K562 (cell line): ENCODE data around the gene ZNF747. TPM values are rescaled to one million over a fixed set of nuclear protein-coding genes. Genes with fewer than 3 reads are reported as not detected.
A peak's percentile ranks its signal among the peaks of the same experiment; 100 is the strongest.

Experiments used
- CREB1 ChIP-seq, 2 experiments: sonication (generic) in 1 of 2; formaldehyde crosslinking in 1 of 2; IDR thresholded peaks; 2 replicates each; pipeline versions ENCODE4 v1.6.1 to v1.8.0; 2012 to 2022; ENCODE audit warnings: inconsistent platforms in 1 of 2, mild to moderate bottlenecking in 1 of 2, missing genetic modification reagents in 1 of 2, moderate library complexity in 1 of 2
- DNMT1 ChIP-seq: fragments of 450-650 bp; IDR thresholded peaks from 2 replicates; pipeline ENCODE4 v1.6.1; 2016; ENCODE audit warnings: antibody characterized with exemption, mild to moderate bottlenecking
- E2F3 ChIP-seq: fragments of 250-450 bp; sonication (Bioruptor Pico); IDR thresholded peaks from 2 replicates; pipeline ENCODE4 v1.4.0; 2020; ENCODE audit warnings: mild to moderate bottlenecking
- GATAD2A ChIP-seq: fragments of 450-650 bp; IDR thresholded peaks from 2 replicates; pipeline ENCODE4 v1.6.1; 2017
- GTF2A2 ChIP-seq: IDR thresholded peaks from 2 replicates; pipeline ENCODE4 v1.6.1; 2016; ENCODE audit warnings: mild to moderate bottlenecking, missing genetic modification characterization, missing compliant biosample characterization
- KDM5B ChIP-seq: fragments of 200-600 bp; sonication (generic); IDR thresholded peaks from 2 replicates; pipeline ENCODE4 v1.6.1; 2012; ENCODE audit warnings: low read depth, mild to moderate bottlenecking, moderate library complexity, low read length, control low read depth, inconsistent platforms; ENCODE audit not compliant: insufficient replicate concordance
- LEF1 ChIP-seq: fragments of 450-650 bp; IDR thresholded peaks from 2 replicates; pipeline ENCODE4 v1.6.1; 2016; ENCODE audit warnings: mild to moderate bottlenecking
- MAZ ChIP-seq, 2 experiments: fragments of 450-650 bp in 1 of 2; sonication (generic) in 1 of 2; formaldehyde crosslinking; IDR thresholded peaks in 1 of 2; conservative IDR thresholded peaks in 1 of 2; 2 replicates each; pipeline versions ENCODE4 v1.4.0 to v1.5.0; 2020; ENCODE audit warnings: mild to moderate bottlenecking in 1 of 2, missing genetic modification reagents in 1 of 2
- MYNN ChIP-seq, 2 experiments: sonication (generic); formaldehyde crosslinking in 1 of 2; IDR thresholded peaks; 2 replicates each; pipeline versions ENCODE4 v1.5.0 to v1.6.1; 2016 to 2020; ENCODE audit warnings: antibody characterized with exemption in 1 of 2, missing genetic modification reagents in 1 of 2
- NR2C2 ChIP-seq, 2 experiments: fragments of 200-800 bp in 1 of 2; sonication (Bioruptor generic) in 1 of 2; sonication (generic) in 1 of 2; formaldehyde crosslinking in 1 of 2; IDR thresholded peaks; 2 replicates each; pipeline versions ENCODE4 v1.6.1 to v1.8.0; 2016 to 2022; ENCODE audit warnings: mild to moderate bottlenecking in 1 of 2, missing compliant biosample characterization in 1 of 2, missing genetic modification characterization in 1 of 2, missing genetic modification reagents in 1 of 2
- NR4A1 ChIP-seq, 2 experiments: fragments of 250-450 bp in 1 of 2; fragments of 450-650 bp in 1 of 2; sonication (Bioruptor Pico) in 1 of 2; IDR thresholded peaks; 2 replicates each; pipeline versions ENCODE4 v1.4.0 to v1.6.1; 2016 to 2020; ENCODE audit warnings: mild to moderate bottlenecking in 2 of 2, missing compliant biosample characterization in 1 of 2, missing genetic modification characterization in 1 of 2, moderate library complexity in 1 of 2
- PHF20 ChIP-seq: fragments of 450-650 bp; IDR thresholded peaks from 2 replicates; pipeline ENCODE4 v1.6.1; 2018; ENCODE audit not compliant: partially characterized antibody
- RAD21 ChIP-seq, 2 experiments: fragments of 250-450 bp in 1 of 2; fragments of 450-650 bp in 1 of 2; sonication (Bioruptor Pico) in 1 of 2; formaldehyde crosslinking in 1 of 2; IDR thresholded peaks in 1 of 2; conservative IDR thresholded peaks in 1 of 2; 2 replicates each; pipeline versions ENCODE4 v1.4.0 to v1.8.0; 2020 to 2022; ENCODE audit warnings: mild to moderate bottlenecking in 2 of 2, moderate library complexity in 1 of 2
- SAP30 ChIP-seq: fragments of 200-600 bp; sonication (generic); IDR thresholded peaks from 2 replicates; pipeline ENCODE4 v1.6.1; 2012; ENCODE audit warnings: borderline replicate concordance, low read depth, mild to moderate bottlenecking, moderate library complexity, low read length, control low read depth, inconsistent platforms; ENCODE audit not compliant: insufficient read depth, poor library complexity, severe bottlenecking
- SRF ChIP-seq, 2 experiments: fragments of 250-450, 450-650 bp in 1 of 2; sonication (Bioruptor Pico) in 1 of 2; sonication (generic) in 1 of 2; formaldehyde crosslinking; IDR thresholded peaks; 2 replicates each; pipeline versions ENCODE4 v1.5.0 to v1.5.1; 2020 to 2022; ENCODE audit warnings: mild to moderate bottlenecking in 1 of 2, missing genetic modification reagents in 1 of 2
- ZNF134 ChIP-seq: fragments of 250-450 bp; sonication (Bioruptor Pico); conservative IDR thresholded peaks from 2 replicates; pipeline ENCODE4 v1.4.0; 2020
- ZNF668 ChIP-seq: fragments of 250-450 bp; sonication (Bioruptor Pico); IDR thresholded peaks from 2 replicates; pipeline ENCODE4 v1.8.0; 2022; ENCODE audit warnings: mild to moderate bottlenecking, inconsistent platforms
- ZNF780A ChIP-seq: fragments of 250-450 bp; sonication (Bioruptor Pico); IDR thresholded peaks from 2 replicates; pipeline ENCODE4 v1.5.0; 2021; ENCODE audit warnings: mild to moderate bottlenecking
- polyA plus RNA-seq, 8 experiments: library from polyadenylated mRNA; depleted of rRNA in 4 of 8; stranded (reverse) in 5 of 8; unstranded in 3 of 8; fragments of >200 nt; fragmentation: Nextera tagmentation in 2 of 8; fragmentation: Illumina TruSeq in 1 of 8; extraction: Ambion mirVana in 2 of 8; extraction: Trizol in 1 of 8; gene quantifications; 2 replicates each; pipeline versions ENCODE4 v1.2.1 to v1.2.3, GENCODE V29; 2011 to 2014; ENCODE audit warnings: inconsistent platforms in 1 of 8, missing spikeins in 1 of 8
- total RNA-seq, 7 experiments: library from RNA; depleted of rRNA in 6 of 7; stranded (reverse); fragments of >200 nt in 6 of 7; fragmentation: Illumina TruSeq in 2 of 7; extraction: Trizol in 2 of 7; gene quantifications; 2 replicates each; pipeline versions ENCODE4 v1.2.1 to v1.2.3, GENCODE V29; 2011 to 2021; ENCODE audit warnings: low replicate concordance in 1 of 7
- TF ChIP-seq, protein P1 (sequence below): fragments of 250-450 bp; sonication (Bioruptor Pico); IDR thresholded peaks from 2 replicates; pipeline ENCODE4 v1.4.0; 2020; ENCODE audit warnings: mild to moderate bottlenecking, moderate library complexity
- TF ChIP-seq, protein P2 (sequence below): fragments of 250-450 bp; sonication (Bioruptor Pico); IDR thresholded peaks from 2 replicates; pipeline ENCODE4 v1.6.1; 2021; ENCODE audit warnings: mild to moderate bottlenecking
- TF ChIP-seq, protein P3 (sequence below): fragments of 200-400 bp; formaldehyde crosslinking; IDR thresholded peaks from 2 replicates; pipeline ENCODE4 v1.6.1; 2017; ENCODE audit warnings: mild to moderate bottlenecking, low read depth, low read length, moderate library complexity

ZNF747 gene
- total and polyA plus RNA-seq, 9 of the 15 experiments (the other 6 are each of a cell fraction or from before 2014, with no cell fraction given) = 0.14 to 3.3 (median 1.5) TPM

DNA sequence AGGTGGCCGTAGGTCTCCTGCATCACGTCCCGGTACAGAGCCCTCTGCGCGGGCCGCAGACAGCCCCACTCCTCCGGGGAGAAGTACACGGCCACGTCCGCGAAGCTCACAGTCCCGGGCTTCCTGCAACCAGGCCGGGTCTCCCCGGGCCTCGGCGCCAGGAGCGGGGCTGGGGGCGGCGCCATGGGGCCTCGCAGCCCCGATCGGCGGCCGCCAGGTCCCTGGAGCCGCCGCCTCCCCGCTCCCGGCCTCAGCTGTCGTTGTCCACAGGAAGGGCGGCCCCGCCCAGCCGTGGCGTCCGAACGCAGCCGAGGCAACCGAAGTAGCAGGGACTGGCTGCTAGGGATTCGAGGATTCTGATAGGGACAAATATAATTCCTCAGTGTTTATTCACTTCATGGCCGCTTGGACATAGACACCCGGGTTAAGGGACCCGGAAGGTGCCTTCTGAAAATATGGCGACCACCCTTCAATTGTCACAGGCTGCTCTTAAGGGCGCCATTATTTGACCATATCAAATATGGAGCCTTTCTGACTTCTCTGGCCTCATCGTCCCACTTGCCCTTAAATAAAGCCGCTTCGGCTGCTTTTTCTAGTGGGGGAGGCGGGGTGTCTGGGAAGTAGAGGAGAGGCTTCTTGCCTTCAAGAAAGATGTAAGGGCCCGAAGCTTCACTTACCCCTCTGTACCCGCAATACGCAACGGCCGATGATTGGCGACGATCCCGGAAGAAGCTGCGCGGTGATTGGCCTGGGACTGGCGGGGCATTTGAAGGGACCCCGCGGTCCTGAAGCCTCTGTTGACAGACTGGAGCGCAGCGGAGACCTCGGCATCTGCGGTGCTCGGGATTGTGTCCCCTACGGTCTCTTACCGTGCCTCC is 37.0 kb upstream of the ZNF747 start, which contains the start of gene ZNF688 (continued):
- TF ChIP-seq SAP30 (peak; percentile 98), ZNF134 (CRISPR knock-in tag) (no peak; the same call in 1 of the 2 replicates), E2F3 (CRISPR knock-in tag) (0 out of 2 replicates have a peak, but pooled peaks have one; percentile 59), CREB1 (IDR thresholded peaks at IDR 0.05) (peak; percentile 52; the same call in 1 of the 2 replicates), CREB1 (CRISPR knock-in tag; IDR thresholded peaks at IDR 0.05) (no peak; the same call in 1 of the 2 replicates), NR2C2 (CRISPR knock-in tag; IDR thresholded peaks at IDR 0.05) (no peak), NR2C2 (tag; IDR thresholded peaks at IDR 0.05) (peak; percentile 97), GTF2A2 (tag) (0 out of 2 replicates have a peak, but pooled peaks have one; percentile 20), RAD21 (CRISPR knock-in tag; conservative IDR thresholded peaks at IDR 0.05 in 1 of 2, IDR thresholded peaks at IDR 0.05 in 1 of 2) (peak in 1 of 2 experiments; percentile 9; a peak in 1 of 4 replicates), LEF1 (no peak), NR4A1 (CRISPR knock-in tag; IDR thresholded peaks at IDR 0.05) (0 out of 2 replicates have a peak, but pooled peaks have one; percentile 8), NR4A1 (tag; IDR thresholded peaks at IDR 0.05) (0 out of 2 replicates have a peak, but pooled peaks have one; percentile 38), MAZ (CRISPR knock-in tag; conservative IDR thresholded peaks at IDR 0.05 in 1 of 2, IDR thresholded peaks at IDR 0.05 in 1 of 2) (peak; percentile 38 to 62; a peak in 2 of 4 replicates), ZNF780A (no peak), KDM5B (peak; percentile 66), MYNN (IDR thresholded peaks at IDR 0.05) (0 out of 2 replicates have a peak, but pooled peaks have one; percentile 34), MYNN (CRISPR knock-in tag; IDR thresholded peaks at IDR 0.05) (no peak), SRF (CRISPR knock-in tag; IDR thresholded peaks at IDR 0.05) (no peak), PHF20 (peak; percentile 46), GATAD2A (0 out of 2 replicates have a peak, but pooled peaks have one; percentile 29), ZNF668 (no peak), DNMT1 (no peak)
- TF ChIP-seq, protein P1, sequence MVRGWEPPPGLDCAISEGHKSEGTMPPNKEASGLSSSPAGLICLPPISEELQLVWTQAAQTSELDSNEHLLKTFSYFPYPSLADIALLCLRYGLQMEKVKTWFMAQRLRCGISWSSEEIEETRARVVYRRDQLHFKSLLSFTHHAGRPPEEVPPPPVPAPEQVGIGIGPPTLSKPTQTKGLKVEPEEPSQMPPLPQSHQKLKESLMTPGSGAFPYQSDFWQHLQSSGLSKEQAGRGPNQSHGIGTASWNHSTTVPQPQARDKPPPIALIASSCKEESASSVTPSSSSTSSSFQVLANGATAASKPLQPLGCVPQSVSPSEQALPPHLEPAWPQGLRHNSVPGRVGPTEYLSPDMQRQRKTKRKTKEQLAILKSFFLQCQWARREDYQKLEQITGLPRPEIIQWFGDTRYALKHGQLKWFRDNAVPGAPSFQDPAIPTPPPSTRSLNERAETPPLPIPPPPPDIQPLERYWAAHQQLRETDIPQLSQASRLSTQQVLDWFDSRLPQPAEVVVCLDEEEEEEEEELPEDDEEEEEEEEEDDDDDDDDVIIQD = 0 out of 2 replicates have a peak, but pooled peaks have one; percentile 22
- TF ChIP-seq, protein P2, sequence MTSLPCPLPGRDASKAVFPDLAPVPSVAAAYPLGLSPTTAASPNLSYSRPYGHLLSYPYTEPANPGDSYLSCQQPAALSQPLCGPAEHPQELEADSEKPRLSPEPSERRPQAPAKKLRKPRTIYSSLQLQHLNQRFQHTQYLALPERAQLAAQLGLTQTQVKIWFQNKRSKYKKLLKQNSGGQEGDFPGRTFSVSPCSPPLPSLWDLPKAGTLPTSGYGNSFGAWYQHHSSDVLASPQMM (CRISPR knock-in tag) = no peak
- TF ChIP-seq, protein P3, sequence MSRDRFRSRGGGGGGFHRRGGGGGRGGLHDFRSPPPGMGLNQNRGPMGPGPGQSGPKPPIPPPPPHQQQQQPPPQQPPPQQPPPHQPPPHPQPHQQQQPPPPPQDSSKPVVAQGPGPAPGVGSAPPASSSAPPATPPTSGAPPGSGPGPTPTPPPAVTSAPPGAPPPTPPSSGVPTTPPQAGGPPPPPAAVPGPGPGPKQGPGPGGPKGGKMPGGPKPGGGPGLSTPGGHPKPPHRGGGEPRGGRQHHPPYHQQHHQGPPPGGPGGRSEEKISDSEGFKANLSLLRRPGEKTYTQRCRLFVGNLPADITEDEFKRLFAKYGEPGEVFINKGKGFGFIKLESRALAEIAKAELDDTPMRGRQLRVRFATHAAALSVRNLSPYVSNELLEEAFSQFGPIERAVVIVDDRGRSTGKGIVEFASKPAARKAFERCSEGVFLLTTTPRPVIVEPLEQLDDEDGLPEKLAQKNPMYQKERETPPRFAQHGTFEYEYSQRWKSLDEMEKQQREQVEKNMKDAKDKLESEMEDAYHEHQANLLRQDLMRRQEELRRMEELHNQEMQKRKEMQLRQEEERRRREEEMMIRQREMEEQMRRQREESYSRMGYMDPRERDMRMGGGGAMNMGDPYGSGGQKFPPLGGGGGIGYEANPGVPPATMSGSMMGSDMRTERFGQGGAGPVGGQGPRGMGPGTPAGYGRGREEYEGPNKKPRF = no peak
